HepG2 (cell line): Measurements from ENCODE around the gene PGAP3. TPM values are rescaled to one million over a fixed set of nuclear protein-coding genes. Genes with fewer than 3 reads are reported as not detected.

Experiments used
- DNMT1 ChIP-seq: sonication (generic); formaldehyde crosslinking; IDR thresholded peaks from 2 replicates; pipeline ENCODE4 v1.5.1; 2020; ENCODE audit warnings: mild to moderate bottlenecking, missing genetic modification reagents
- FOXK2 ChIP-seq: fragments of 450-650 bp; IDR thresholded peaks from 2 replicates; pipeline ENCODE4 v1.6.1; 2016
- FOXP1 ChIP-seq, 2 experiments: fragments of 450-650 bp in 1 of 2; IDR thresholded peaks; 2 replicates each; pipeline ENCODE4 v1.6.1; 2017 to 2018; ENCODE audit warnings: antibody characterized with exemption in 1 of 2
- HNF4A ChIP-seq: sonication (generic); formaldehyde crosslinking; IDR thresholded peaks from 2 replicates; pipeline ENCODE4 v1.4.0; 2020; ENCODE audit warnings: missing genetic modification reagents
- HNRNPK ChIP-seq: fragments of 200-400 bp; formaldehyde crosslinking; IDR thresholded peaks from 2 replicates; pipeline ENCODE4 v1.6.1; 2018; ENCODE audit warnings: low read length, low read depth, moderate library complexity, mild to moderate bottlenecking; ENCODE audit not compliant: poor library complexity, severe bottlenecking
- JUNB ChIP-seq: sonication (generic); formaldehyde crosslinking; IDR thresholded peaks from 2 replicates; pipeline ENCODE4 v1.8.0; 2022; ENCODE audit warnings: missing genetic modification reagents, mild to moderate bottlenecking, borderline replicate concordance
- KMT2A ChIP-seq: sonication (generic); formaldehyde crosslinking; IDR thresholded peaks from 2 replicates; pipeline ENCODE4 v1.4.0; 2020; ENCODE audit warnings: missing genetic modification reagents
- LCORL ChIP-seq, 2 experiments: fragments of 450-650 bp in 1 of 2; sonication (generic) in 1 of 2; formaldehyde crosslinking in 1 of 2; IDR thresholded peaks; 2 replicates each; pipeline versions ENCODE4 v1.5.0 to v1.6.1; 2017 to 2020; ENCODE audit warnings: antibody characterized with exemption in 1 of 2, missing genetic modification reagents in 1 of 2
- SIN3A ChIP-seq: IDR thresholded peaks from 2 replicates; pipeline ENCODE4 v1.6.1; 2011; ENCODE audit warnings: low read depth, mild to moderate bottlenecking, control low read depth, low read length, borderline replicate concordance
- ZC3H4 ChIP-seq: sonication (generic); formaldehyde crosslinking; IDR thresholded peaks from 2 replicates; pipeline ENCODE4 v1.4.0; 2020; ENCODE audit warnings: missing genetic modification reagents, borderline replicate concordance
- ZNF557 ChIP-seq: sonication (generic); formaldehyde crosslinking; IDR thresholded peaks from 2 replicates; pipeline ENCODE4 v1.4.0; 2020; ENCODE audit warnings: missing genetic modification reagents
- ZNF577 ChIP-seq: sonication (generic); formaldehyde crosslinking; IDR thresholded peaks from 2 replicates; pipeline ENCODE4 v1.4.0; 2020; ENCODE audit warnings: mild to moderate bottlenecking, low read depth, missing genetic modification reagents, borderline replicate concordance
- polyA plus RNA-seq, 8 experiments: library from polyadenylated mRNA; depleted of rRNA in 3 of 8; stranded (reverse) in 7 of 8; unstranded in 1 of 8; fragments of >200 nt; fragmentation: Illumina TruSeq in 4 of 8; extraction: Trizol in 4 of 8; gene quantifications; 2 replicates each; pipeline versions ENCODE4 v1.2.1 to v1.2.3, GENCODE V29; 2011 to 2016; ENCODE audit warnings: low read depth in 4 of 8, missing spikeins in 1 of 8, mixed read lengths in 1 of 8; ENCODE audit not compliant: insufficient read depth in 1 of 8
- total RNA-seq, 5 experiments: library from RNA; depleted of rRNA; stranded (reverse); fragments of >200 nt; fragmentation: Illumina TruSeq; extraction: Trizol; gene quantifications; 2 replicates each; pipeline ENCODE4 v1.2.3, GENCODE V29; 2016; ENCODE audit warnings: low read depth in 1 of 5
- TF ChIP-seq, protein P1 (sequence below), 2 experiments: sonication (generic) in 1 of 2; formaldehyde crosslinking in 1 of 2; IDR thresholded peaks; 2 replicates each; pipeline versions ENCODE4 v1.5.1 to v1.6.1; 2011 to 2020; ENCODE audit warnings: borderline replicate concordance in 1 of 2, low read depth in 1 of 2, low read length in 1 of 2, mild to moderate bottlenecking in 1 of 2, missing genetic modification reagents in 1 of 2, moderate library complexity in 1 of 2
- TF ChIP-seq, protein P2 (sequence below): IDR thresholded peaks from 2 replicates; pipeline ENCODE4 v1.6.1; 2016; ENCODE audit warnings: low read depth, borderline replicate concordance
- TF ChIP-seq, protein P3 (sequence below): sonication (generic); formaldehyde crosslinking; IDR thresholded peaks from 2 replicates; pipeline ENCODE4 v1.5.1; 2020; ENCODE audit warnings: missing genetic modification reagents, mild to moderate bottlenecking, borderline replicate concordance
- TF ChIP-seq, protein P4 (sequence below): IDR thresholded peaks from 2 replicates; pipeline ENCODE4 v1.6.1; 2016; ENCODE audit warnings: missing compliant biosample characterization, missing genetic modification reagents, borderline replicate concordance
- TF ChIP-seq, protein P5 (sequence below): sonication (generic); formaldehyde crosslinking; IDR thresholded peaks from 2 replicates; pipeline ENCODE4 v1.5.1; 2020; ENCODE audit warnings: missing genetic modification reagents, mild to moderate bottlenecking, borderline replicate concordance

Gene PGAP3
- total and polyA plus RNA-seq, 2 of the 13 experiments (the other 11 are each of a cell fraction or from before 2014, with no cell fraction given) = 11.9 to 14.6 TPM

DNA sequence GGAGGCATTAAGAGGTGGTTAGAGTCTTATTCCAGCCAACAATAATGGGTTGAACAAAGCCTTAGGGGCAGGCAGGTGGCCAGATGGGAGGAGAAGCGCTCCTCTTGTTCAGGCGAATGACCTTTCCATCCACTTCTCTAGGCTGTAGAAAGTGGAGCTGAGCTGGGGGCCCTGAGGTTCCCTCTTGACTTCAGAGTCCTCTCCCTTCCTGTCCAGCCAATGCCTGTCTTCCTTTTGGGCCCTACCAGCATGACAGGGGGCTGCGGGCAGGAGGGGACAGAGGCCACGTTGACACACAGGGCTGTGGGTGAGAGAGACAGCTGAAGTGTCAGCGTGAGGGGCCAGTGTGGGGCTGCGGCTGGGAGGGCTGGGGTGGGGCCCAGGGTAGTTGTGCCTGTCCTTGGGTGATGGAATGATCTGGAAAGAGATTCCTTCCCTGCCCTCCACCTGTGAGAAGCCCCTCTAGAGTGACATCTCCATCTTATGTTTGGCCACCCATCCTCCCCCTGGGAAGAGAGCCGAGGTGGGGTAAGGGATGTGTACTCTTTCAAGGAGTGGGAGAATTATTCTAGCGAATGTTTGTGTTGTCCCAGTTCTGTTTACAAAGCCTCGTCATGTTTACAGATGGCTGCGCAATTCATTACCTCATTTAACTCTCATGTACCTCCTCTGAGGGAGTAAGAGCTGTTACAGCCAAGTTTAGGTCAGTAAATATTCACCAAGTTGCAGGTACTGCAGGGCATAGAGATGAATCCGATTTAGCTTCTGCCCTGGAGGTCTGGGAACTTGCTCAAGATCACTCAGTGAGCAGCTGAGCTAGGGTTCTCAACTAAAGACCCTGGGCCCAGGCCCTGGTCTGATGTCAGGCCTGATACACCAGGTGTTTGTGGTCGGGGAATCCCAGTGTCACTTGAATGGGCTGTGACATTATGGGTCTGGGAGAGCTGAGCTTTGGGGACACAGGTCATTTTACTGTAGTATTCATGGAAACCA, 15.3 kb upstream of the PGAP3 start (continued):
- TF ChIP-seq, protein P1, sequence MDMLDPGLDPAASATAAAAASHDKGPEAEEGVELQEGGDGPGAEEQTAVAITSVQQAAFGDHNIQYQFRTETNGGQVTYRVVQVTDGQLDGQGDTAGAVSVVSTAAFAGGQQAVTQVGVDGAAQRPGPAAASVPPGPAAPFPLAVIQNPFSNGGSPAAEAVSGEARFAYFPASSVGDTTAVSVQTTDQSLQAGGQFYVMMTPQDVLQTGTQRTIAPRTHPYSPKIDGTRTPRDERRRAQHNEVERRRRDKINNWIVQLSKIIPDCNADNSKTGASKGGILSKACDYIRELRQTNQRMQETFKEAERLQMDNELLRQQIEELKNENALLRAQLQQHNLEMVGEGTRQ (IDR thresholded peaks at IDR 0.05; ENCODE audit: low read depth, low read length) = no peak
- TF ChIP-seq, protein P1 (CRISPR knock-in tag; IDR thresholded peaks at IDR 0.05; ENCODE audit: borderline replicate concordance) = no peak
- TF ChIP-seq, protein P2, sequence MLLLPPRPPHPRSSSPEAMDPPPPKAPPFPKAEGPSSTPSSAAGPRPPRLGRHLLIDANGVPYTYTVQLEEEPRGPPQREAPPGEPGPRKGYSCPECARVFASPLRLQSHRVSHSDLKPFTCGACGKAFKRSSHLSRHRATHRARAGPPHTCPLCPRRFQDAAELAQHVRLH = no peak
- TF ChIP-seq FOXP1 (IDR thresholded peaks at IDR 0.05) (peak; percentile 98), FOXP1 (CRISPR knock-in tag; IDR thresholded peaks at IDR 0.05) (peak; percentile 99), JUNB (CRISPR knock-in tag) (peak; percentile 35; the same call in 1 of the 2 replicates), HNRNPK (no peak), KMT2A (CRISPR knock-in tag) (no peak), FOXK2 (peak; percentile 71), LCORL (IDR thresholded peaks at IDR 0.05) (no peak), LCORL (CRISPR knock-in tag; IDR thresholded peaks at IDR 0.05) (peak; percentile 94), ZNF577 (no peak), ZNF557 (no peak), SIN3A (peak; percentile 90), DNMT1 (CRISPR knock-in tag) (peak; percentile 84), ZC3H4 (0 out of 2 replicates have a peak, but pooled peaks have one; percentile 44), HNF4A (CRISPR knock-in tag) (peak; percentile 71)
- TF ChIP-seq, protein P3, sequence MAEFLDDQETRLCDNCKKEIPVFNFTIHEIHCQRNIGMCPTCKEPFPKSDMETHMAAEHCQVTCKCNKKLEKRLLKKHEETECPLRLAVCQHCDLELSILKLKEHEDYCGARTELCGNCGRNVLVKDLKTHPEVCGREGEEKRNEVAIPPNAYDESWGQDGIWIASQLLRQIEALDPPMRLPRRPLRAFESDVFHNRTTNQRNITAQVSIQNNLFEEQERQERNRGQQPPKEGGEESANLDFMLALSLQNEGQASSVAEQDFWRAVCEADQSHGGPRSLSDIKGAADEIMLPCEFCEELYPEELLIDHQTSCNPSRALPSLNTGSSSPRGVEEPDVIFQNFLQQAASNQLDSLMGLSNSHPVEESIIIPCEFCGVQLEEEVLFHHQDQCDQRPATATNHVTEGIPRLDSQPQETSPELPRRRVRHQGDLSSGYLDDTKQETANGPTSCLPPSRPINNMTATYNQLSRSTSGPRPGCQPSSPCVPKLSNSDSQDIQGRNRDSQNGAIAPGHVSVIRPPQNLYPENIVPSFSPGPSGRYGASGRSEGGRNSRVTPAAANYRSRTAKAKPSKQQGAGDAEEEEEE (CRISPR knock-in tag) = 0 out of 2 replicates have a peak, but pooled peaks have one; percentile 41
- TF ChIP-seq, protein P4, sequence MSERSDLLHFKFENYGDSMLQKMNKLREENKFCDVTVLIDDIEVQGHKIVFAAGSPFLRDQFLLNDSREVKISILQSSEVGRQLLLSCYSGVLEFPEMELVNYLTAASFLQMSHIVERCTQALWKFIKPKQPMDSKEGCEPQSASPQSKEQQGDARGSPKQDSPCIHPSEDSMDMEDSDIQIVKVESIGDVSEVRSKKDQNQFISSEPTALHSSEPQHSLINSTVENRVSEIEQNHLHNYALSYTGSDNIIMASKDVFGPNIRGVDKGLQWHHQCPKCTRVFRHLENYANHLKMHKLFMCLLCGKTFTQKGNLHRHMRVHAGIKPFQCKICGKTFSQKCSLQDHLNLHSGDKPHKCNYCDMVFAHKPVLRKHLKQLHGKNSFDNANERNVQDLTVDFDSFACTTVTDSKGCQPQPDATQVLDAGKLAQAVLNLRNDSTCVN (CRISPR knock-in tag) = no peak; the same call in 1 of the 2 replicates
- TF ChIP-seq, protein P5, sequence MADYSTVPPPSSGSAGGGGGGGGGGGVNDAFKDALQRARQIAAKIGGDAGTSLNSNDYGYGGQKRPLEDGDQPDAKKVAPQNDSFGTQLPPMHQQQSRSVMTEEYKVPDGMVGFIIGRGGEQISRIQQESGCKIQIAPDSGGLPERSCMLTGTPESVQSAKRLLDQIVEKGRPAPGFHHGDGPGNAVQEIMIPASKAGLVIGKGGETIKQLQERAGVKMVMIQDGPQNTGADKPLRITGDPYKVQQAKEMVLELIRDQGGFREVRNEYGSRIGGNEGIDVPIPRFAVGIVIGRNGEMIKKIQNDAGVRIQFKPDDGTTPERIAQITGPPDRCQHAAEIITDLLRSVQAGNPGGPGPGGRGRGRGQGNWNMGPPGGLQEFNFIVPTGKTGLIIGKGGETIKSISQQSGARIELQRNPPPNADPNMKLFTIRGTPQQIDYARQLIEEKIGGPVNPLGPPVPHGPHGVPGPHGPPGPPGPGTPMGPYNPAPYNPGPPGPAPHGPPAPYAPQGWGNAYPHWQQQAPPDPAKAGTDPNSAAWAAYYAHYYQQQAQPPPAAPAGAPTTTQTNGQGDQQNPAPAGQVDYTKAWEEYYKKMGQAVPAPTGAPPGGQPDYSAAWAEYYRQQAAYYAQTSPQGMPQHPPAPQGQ = no peak
